HG03520 (cell line): ENCODE results near the gene BRSK1.

Source experiments
- ATAC-seq: cut with Tn5 transposase; IDR thresholded peaks from one replicate; pipeline ENCODE4 v1.9.1; 2021; ENCODE audit warnings: mild to moderate bottlenecking, moderate library complexity; ENCODE audit not compliant: unreplicated experiment

BRSK1 gene

GRCh38 chr19:55273978-55274707, 9.7 kb upstream of the BRSK1 start:
- ATAC-seq, result no peak

- peak; percentile 34 for ATAC-seq
Measured at GRCh38 chr19:55275851-55276719, 7.7 kb upstream of the BRSK1 start.

- no peak for ATAC-seq
Measured at GRCh38 chr19:55276720-55277430, 6.9 kb upstream of the BRSK1 start.

- no peak for ATAC-seq
Measured at GRCh38 chr19:55277494-55277893, 6.3 kb upstream of the BRSK1 start.

- ATAC-seq, result no peak
Measured at GRCh38 chr19:55278391-55279135, 5.2 kb upstream of the BRSK1 start.

GRCh38 chr19:55279340-55279739, 4.5 kb upstream of the BRSK1 start:
- ATAC-seq, result no peak

- ATAC-seq, result peak; percentile 69
Measured at GRCh38 chr19:55279770-55280643, 3.8 kb upstream of the BRSK1 start, which contains the start of gene HSPBP1. HSPBP1 (minus strand) TSS chr19:55280110; CDS start chr19:55279608, 502 bp downstream.

- no peak for ATAC-seq
Measured at GRCh38 chr19:55284405-55285058, 735 bp downstream of the BRSK1 start.

- ATAC-seq, result no peak
Measured at GRCh38 chr19:55285229-55285890, 1.6 kb downstream of the BRSK1 start.

GRCh38 chr19:55287361-55288079, 3.7 kb downstream of the BRSK1 start:
- ATAC-seq, result no peak

GRCh38 chr19:55289117-55289796, 5.5 kb downstream of the BRSK1 start:
- ATAC-seq, result no peak

- no peak for ATAC-seq
Measured at GRCh38 chr19:55297267-55297666, 13.5 kb downstream of the BRSK1 start.

GRCh38 chr19:55299991-55300390, 16.2 kb downstream of the BRSK1 start:
- no peak for ATAC-seq

- ATAC-seq, result no peak
Measured at GRCh38 chr19:55300886-55301458, 17.2 kb downstream of the BRSK1 start.

GRCh38 chr19:55301459-55302317, 17.9 kb downstream of the BRSK1 start:
- peak; percentile 50 for ATAC-seq

- no peak for ATAC-seq
Measured at GRCh38 chr19:55302318-55302703, 18.5 kb downstream of the BRSK1 start.
